PC-3 (cell line): ENCODE measurements around the gene ADGRD1. TPM values are rescaled to one million over a fixed set of nuclear protein-coding genes. Genes with fewer than 3 reads are reported as not detected.

Experiments used
- ATAC-seq: fragments of 200-7000 bp; cut with Tn5 transposase; 2 replicates; pipeline ENCODE4 v1.9.1; 2020; ENCODE audit warnings: mild to moderate bottlenecking, moderate library complexity
- BruUV-seq: library from RNA; stranded (reverse); fragments of 400-500 nt; replicated peaks from 2 replicates; lab custom pipeline; 2021; lab: Mats Ljungman, UMichigan
- CTCF ChIA-PET: fragments of 300-600 bp; sonication (Branson Sonifier 250); formaldehyde crosslinking; loops from one replicate; lab custom pipeline; 2022; ENCODE audit warnings: antibody characterized with exemption; lab: Charles Lee
- POLR2A ChIA-PET: fragments of 300-600 bp; sonication (Branson Sonifier 250); formaldehyde crosslinking; loops from one replicate; lab custom pipeline; 2022; ENCODE audit warnings: antibody characterized with exemption; ENCODE audit not compliant: unreplicated experiment; lab: Charles Lee
- DNase-seq: peaks from one replicate; pipeline ENCODE4 v3.0.0-alpha.2; 2015
- H2AFZ ChIP-seq: fragments of 300-600 bp; sonication (generic); 2 replicates; pipeline ENCODE4 v1.6.0; 2016; ENCODE audit warnings: antibody characterized with exemption, low read length
- H3F3A ChIP-seq: fragments of 300-600 bp; sonication (generic); one replicate; pipeline ENCODE4 v1.6.0; 2017; ENCODE audit warnings: antibody characterized with exemption, low read length, control low read depth, mild to moderate bottlenecking; ENCODE audit not compliant: unreplicated experiment
- H3K27ac ChIP-seq: fragments of 300-600 bp; sonication (generic); 2 replicates; pipeline ENCODE4 v1.5.1; 2016; ENCODE audit warnings: mild to moderate bottlenecking, low read length
- H3K27me3 ChIP-seq: fragments of 300-600 bp; sonication (generic); 2 replicates; pipeline ENCODE4 v1.6.1; 2016; ENCODE audit warnings: low read length, mixed read lengths
- H3K36me3 ChIP-seq: fragments of 300-600 bp; sonication (generic); 2 replicates; pipeline ENCODE4 v1.6.1; 2016; ENCODE audit warnings: low read depth, mixed run types, low read length, mixed read lengths
- H3K4me1 ChIP-seq: fragments of 300-600 bp; sonication (generic); 2 replicates; pipeline ENCODE4 v1.5.1; 2016; ENCODE audit warnings: low read length; ENCODE audit not compliant: insufficient read depth
- H3K4me2 ChIP-seq: fragments of 300-600 bp; sonication (generic); 2 replicates; pipeline ENCODE4 v1.6.0; 2016; ENCODE audit warnings: low read length
- H3K4me3 ChIP-seq: fragments of 300-600 bp; sonication (generic); 2 replicates; pipeline ENCODE4 v1.5.1; 2016; ENCODE audit warnings: mild to moderate bottlenecking, low read length, mixed read lengths
- H3K79me2 ChIP-seq: fragments of 300-600 bp; sonication (generic); 2 replicates; pipeline ENCODE4 v1.6.1; 2017; ENCODE audit warnings: low read length, mixed read lengths
- H3K9ac ChIP-seq: fragments of 300-600 bp; sonication (generic); 2 replicates; pipeline ENCODE4 v1.6.0; 2016; ENCODE audit warnings: mild to moderate bottlenecking, low read length
- H3K9me2 ChIP-seq: fragments of 300-600 bp; sonication (generic); replicated peaks from 2 replicates; pipeline ENCODE4 v1.6.1; 2016; ENCODE audit warnings: mixed run types, low read length, mixed read lengths
- H3K9me3 ChIP-seq: fragments of 300-600 bp; sonication (generic); 2 replicates; pipeline ENCODE4 v1.6.1; 2016; ENCODE audit warnings: low read length, mixed read lengths
- H4K20me1 ChIP-seq: fragments of 300-600 bp; sonication (generic); 2 replicates; pipeline ENCODE4 v1.6.1; 2016; ENCODE audit warnings: low read length, mixed read lengths
- EZH2 ChIP-seq: fragments of 300-600 bp; sonication (generic); IDR thresholded peaks from one replicate; pipeline ENCODE4 v1.6.1; 2017; ENCODE audit warnings: antibody characterized with exemption, mild to moderate bottlenecking, low read length; ENCODE audit not compliant: unreplicated experiment
- EZH2phosphoT487 ChIP-seq: fragments of 300-600 bp; sonication (generic); IDR thresholded peaks from 2 replicates; pipeline ENCODE4 v1.6.1; 2018; ENCODE audit warnings: mild to moderate bottlenecking, antibody characterized with exemption, low read length, borderline replicate concordance
- intact Hi-C: fragments of 100-400 bp; cut with micrococcal nuclease; formaldehyde crosslinking; loops from 2 replicates; pipeline ENCODE4 v1.9.0; 2023
- total RNA-seq: library from RNA; depleted of rRNA; stranded (reverse); fragments of >200 nt; gene quantifications from 2 replicates; pipeline ENCODE4 v1.2.3, GENCODE V29; 2014
- TF ChIP-seq, protein P1 (sequence below): fragments of 300-600 bp; sonication (generic); conservative IDR thresholded peaks from 2 replicates; pipeline ENCODE4 v1.5.1; 2017; ENCODE audit warnings: antibody characterized with exemption, low read depth, mild to moderate bottlenecking, low read length

ADGRD1 gene
- total RNA-seq, 1 experiment from 2014 or later: 0.18 TPM

DNA sequence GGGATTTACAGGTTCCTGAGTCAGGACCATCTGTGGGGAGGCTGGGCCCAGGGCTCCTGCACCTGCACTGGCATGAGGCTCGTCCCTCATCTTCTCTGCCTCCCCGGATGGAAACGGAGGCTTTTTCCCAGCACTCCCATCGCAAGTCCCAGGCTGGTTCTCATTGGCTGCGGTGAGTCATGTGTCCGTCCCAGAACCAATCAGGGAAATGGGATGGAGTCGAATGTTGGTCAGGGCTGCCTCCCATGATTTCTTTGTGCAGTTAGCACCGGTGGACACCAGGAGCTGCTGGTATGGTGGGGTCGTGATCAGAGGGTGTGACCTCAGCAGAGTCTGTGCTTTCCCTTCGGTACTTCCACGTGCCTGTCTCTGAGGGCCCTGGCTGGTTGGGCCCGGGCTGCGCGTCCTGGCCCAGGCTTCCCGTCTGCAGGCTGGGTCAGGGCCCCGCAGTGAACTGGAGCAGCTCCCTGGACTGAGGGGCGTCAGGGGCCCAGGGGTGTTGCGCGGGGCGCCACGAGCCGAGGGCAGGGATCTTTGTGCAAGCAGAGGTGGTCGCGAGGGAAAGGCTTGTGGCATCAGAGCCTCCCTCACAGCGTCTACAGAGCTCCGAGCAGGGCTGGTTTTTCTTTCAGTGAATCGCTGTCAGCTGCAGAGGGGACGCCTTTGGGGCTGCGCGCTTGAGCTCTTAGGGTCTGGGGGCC lies 168.1 kb downstream of the ADGRD1 start:
- ATAC-seq (no peak), DNase-seq (no peak)
- Histone ChIP-seq H2AFZ (no peak overlapping the region), H3K9me3 (no peaks in the 10 kb centered on the region), H3K27ac (no peak overlapping the region), H3F3A (no peaks in the 10 kb centered on the region), H3K9me2 (no peaks in the 10 kb centered on the region), H3K9ac (no peak overlapping the region), H4K20me1 (no peaks in the 10 kb centered on the region), H3K36me3 (no peaks in the 10 kb centered on the region), H3K4me2 (no peak overlapping the region), H3K79me2 (no peaks in the 10 kb centered on the region), H3K4me1 (no peaks in the 10 kb centered on the region), H3K27me3 (peaks cover 71% of the 10 kb centered on the region), H3K4me3 (no peak overlapping the region)
- TF ChIP-seq EZH2phosphoT487 (no peak), EZH2 (no peak)
- TF ChIP-seq, protein P1, sequence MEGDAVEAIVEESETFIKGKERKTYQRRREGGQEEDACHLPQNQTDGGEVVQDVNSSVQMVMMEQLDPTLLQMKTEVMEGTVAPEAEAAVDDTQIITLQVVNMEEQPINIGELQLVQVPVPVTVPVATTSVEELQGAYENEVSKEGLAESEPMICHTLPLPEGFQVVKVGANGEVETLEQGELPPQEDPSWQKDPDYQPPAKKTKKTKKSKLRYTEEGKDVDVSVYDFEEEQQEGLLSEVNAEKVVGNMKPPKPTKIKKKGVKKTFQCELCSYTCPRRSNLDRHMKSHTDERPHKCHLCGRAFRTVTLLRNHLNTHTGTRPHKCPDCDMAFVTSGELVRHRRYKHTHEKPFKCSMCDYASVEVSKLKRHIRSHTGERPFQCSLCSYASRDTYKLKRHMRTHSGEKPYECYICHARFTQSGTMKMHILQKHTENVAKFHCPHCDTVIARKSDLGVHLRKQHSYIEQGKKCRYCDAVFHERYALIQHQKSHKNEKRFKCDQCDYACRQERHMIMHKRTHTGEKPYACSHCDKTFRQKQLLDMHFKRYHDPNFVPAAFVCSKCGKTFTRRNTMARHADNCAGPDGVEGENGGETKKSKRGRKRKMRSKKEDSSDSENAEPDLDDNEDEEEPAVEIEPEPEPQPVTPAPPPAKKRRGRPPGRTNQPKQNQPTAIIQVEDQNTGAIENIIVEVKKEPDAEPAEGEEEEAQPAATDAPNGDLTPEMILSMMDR: no peak
- ChIA-PET CTCF (no interaction called here), POLR2A (no interaction called here)
- BruUV-seq: no TSS peak
- intact Hi-C loops: no loop called here

DNA sequence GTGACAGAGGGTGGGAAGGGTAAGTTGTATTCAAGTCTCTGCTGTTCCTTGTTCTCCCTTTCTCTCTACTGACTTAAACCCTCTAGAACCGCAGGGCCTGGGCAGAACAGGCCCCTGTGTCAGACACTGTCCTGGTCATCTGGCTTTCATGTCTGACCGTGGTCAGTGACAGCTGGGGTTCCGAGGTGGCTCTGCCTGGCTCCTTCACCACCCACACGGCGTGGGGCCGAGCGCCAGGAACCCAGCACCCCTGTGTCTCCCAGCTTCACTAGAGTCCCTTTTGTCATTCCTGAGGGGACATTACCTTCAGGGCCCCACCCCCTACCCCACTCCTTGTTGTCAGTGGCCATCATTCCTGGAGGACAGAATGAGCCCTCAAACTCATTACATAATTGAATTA lies 168.9 kb downstream of the ADGRD1 start:
- H2AFZ ChIP-seq: no peak overlapping the region
- H3K4me3 ChIP-seq: no peak overlapping the region
- H3F3A ChIP-seq: no peaks in the 10 kb centered on the region
- TF ChIP-seq EZH2phosphoT487: no peak
- TF ChIP-seq, protein P1: no peak
- no peak for TF ChIP-seq EZH2
- no peaks in the 10 kb centered on the region for H3K36me3 ChIP-seq
- H3K79me2 ChIP-seq: no peaks in the 10 kb centered on the region
- no peak overlapping the region for H3K4me2 ChIP-seq
- BruUV-seq: no TSS peak
- H3K9ac ChIP-seq: no peak overlapping the region
- no peaks in the 10 kb centered on the region for H3K9me2 ChIP-seq
- no peaks in the 10 kb centered on the region for H3K9me3 ChIP-seq
- ATAC-seq (no peak), DNase-seq (no peak)
- peaks cover 64% of the 10 kb centered on the region for H3K27me3 ChIP-seq
- H4K20me1 ChIP-seq: no peaks in the 10 kb centered on the region
- H3K27ac ChIP-seq: no peak overlapping the region
- intact Hi-C loops: no loop called here
- no peaks in the 10 kb centered on the region for H3K4me1 ChIP-seq
- CTCF ChIA-PET: no interaction called here
- POLR2A ChIA-PET: no interaction called here

DNA sequence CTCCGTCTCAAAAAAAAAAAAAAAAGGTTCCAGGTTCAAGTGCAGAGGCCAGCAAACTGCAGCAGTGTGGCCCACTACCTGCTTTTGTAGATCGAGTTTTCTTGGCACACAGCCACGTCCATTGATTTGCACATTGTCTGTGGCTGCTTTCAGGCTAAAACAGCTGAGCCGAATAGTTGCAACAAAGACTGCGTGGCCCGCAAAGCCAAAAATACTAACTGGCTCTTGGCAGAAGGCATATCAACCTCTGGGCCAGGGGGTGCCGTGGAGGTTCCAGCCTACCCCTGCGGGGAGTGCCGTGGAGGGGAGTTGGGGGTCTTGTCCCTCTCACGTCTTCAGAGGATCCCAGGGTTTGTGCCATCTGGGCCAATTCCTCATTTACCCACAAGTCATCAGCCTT lies 170.1 kb downstream of the ADGRD1 start:
- no peak overlapping the region for H2AFZ ChIP-seq
- H3K4me2 ChIP-seq: no peak overlapping the region
- intact Hi-C loops: no loop called here
- TF ChIP-seq EZH2: no peak
- TF ChIP-seq, protein P1: no peak
- no peak for TF ChIP-seq EZH2phosphoT487
- H4K20me1 ChIP-seq: no peaks in the 10 kb centered on the region
- POLR2A ChIA-PET: no interaction called here
- no peaks in the 10 kb centered on the region for H3K9me2 ChIP-seq
- H3K27ac ChIP-seq: no peak overlapping the region
- H3K9ac ChIP-seq: no peak overlapping the region
- CTCF ChIA-PET: no interaction called here
- H3K9me3 ChIP-seq: no peaks in the 10 kb centered on the region
- no peaks in the 10 kb centered on the region for H3K4me1 ChIP-seq
- no TSS peak for BruUV-seq
- H3K36me3 ChIP-seq: no peaks in the 10 kb centered on the region
- H3F3A ChIP-seq: no peaks in the 10 kb centered on the region
- H3K79me2 ChIP-seq: no peaks in the 10 kb centered on the region
- ATAC-seq (no peak), DNase-seq (no peak)
- peaks cover 52% of the 10 kb centered on the region for H3K27me3 ChIP-seq
- H3K4me3 ChIP-seq: no peak overlapping the region
